ENCODE measurements around the gene DDX39B. TPM values are rescaled to one million over a fixed set of nuclear protein-coding genes. Genes with fewer than 3 reads are reported as not detected.
A peak's percentile ranks its signal among the peaks of the same experiment; 100 is the strongest.

The DDX39B gene
- polyA plus RNA-seq, 3 donors = 64.1 to 1,059 (median 67.8) TPM

GRCh38 chr6:31525932-31526591, 15.7 kb downstream of the DDX39B start:
- Mint-ChIP-seq H3K27ac (peak overlapping the region in 3 of 7 donors; percentile 7 to 45 (median 22)), H3K27me3 (ENCODE audit: low read depth in 3 of 3) (peaks cover 2 to 3% (median 3%) of the 10 kb centered on the region in 3 donors), H3K36me3 (peaks cover 19 to 20% of the 10 kb centered on the region in 2 donors), H3K9me3 (no peaks in the 10 kb centered on the region), H3K4me3 (no peak overlapping the region), H3K4me1 (peaks cover 3% of the 10 kb centered on the region)
- TF ChIP-seq CTCF (IDR thresholded peaks at IDR 0.05) = no peak
- Histone ChIP-seq H3K79me2 (ENCODE audit: insufficient read depth, low read length) (no peaks in the 10 kb centered on the region), H4K20me1 (ENCODE audit: insufficient read depth, low read length) (peaks cover 30% of the 10 kb centered on the region), H3K4me2 (replicated peaks; ENCODE audit: extremely low read depth, low read length, poor library complexity, severe bottlenecking) (no peak overlapping the region), H3K4me1 (ENCODE audit: control insufficient read depth in 1 of 2, insufficient read depth in 2 of 2, low read length in 2 of 2) (no peaks in the 10 kb centered on the region), H3K4me3 (replicated peaks in 1 of 3; ENCODE audit: low read depth in 2 of 3, low read length in 3 of 3) (no peak overlapping the region), H2AFZ (ENCODE audit: insufficient read depth, low read depth, low read length, poor library complexity, severe bottlenecking) (no peak overlapping the region), H3K27ac (ENCODE audit: low read depth in 1 of 2, low read length in 2 of 2) (no peak overlapping the region), H3K9me3 (replicated peaks in 1 of 2; ENCODE audit: control insufficient read depth in 1 of 2, insufficient read depth in 1 of 2, low read length in 2 of 2) (no peaks in the 10 kb centered on the region), H3K36me3 (replicated peaks in 1 of 2; ENCODE audit: control insufficient read depth in 1 of 2, insufficient read depth in 2 of 2, low read length in 2 of 2) (peaks cover 17 to 19% of the 10 kb centered on the region in 2 donors), H3K27me3 (ENCODE audit: control insufficient read depth in 2 of 2, insufficient read depth in 2 of 2, low read length in 2 of 2) (no peaks in the 10 kb centered on the region), H3K9ac (ENCODE audit: insufficient read depth, low read length, poor library complexity, severe bottlenecking) (no peak overlapping the region)
- no peak for DNase-seq
- 97% methylated on average over 2 of the region's 4 CpGs for WGBS (ENCODE audit: insufficient coverage)
- intact Hi-C loops (cut with micrococcal nuclease) = no loop called here

- H3K27me3 ChIP-seq (ENCODE audit: control insufficient read depth in 2 of 2, insufficient read depth in 2 of 2, low read length in 2 of 2) = no peaks in the 10 kb centered on the region
- intact Hi-C loops (cut with micrococcal nuclease) = no loop called here
- H3K36me3 ChIP-seq (replicated peaks in 1 of 2; ENCODE audit: control insufficient read depth in 1 of 2, insufficient read depth in 2 of 2, low read length in 2 of 2) = peaks cover 12 to 14% of the 10 kb centered on the region in 2 donors
- H4K20me1 ChIP-seq (ENCODE audit: insufficient read depth, low read length) = peaks cover 25% of the 10 kb centered on the region
- Mint-ChIP-seq H3K27ac (no peak overlapping the region), H3K4me1 (peaks cover 3% of the 10 kb centered on the region), H3K27me3 (ENCODE audit: low read depth in 3 of 3) (peaks cover 2 to 6% (median 3%) of the 10 kb centered on the region in 3 donors), H3K4me3 (no peak overlapping the region), H3K36me3 (peaks cover 14 to 15% of the 10 kb centered on the region in 2 donors), H3K9me3 (no peaks in the 10 kb centered on the region)
- H3K9me3 ChIP-seq (replicated peaks in 1 of 2; ENCODE audit: control insufficient read depth in 1 of 2, insufficient read depth in 1 of 2, low read length in 2 of 2) = no peaks in the 10 kb centered on the region
- no peak overlapping the region for H3K27ac ChIP-seq (ENCODE audit: low read depth in 1 of 2, low read length in 2 of 2)
- H3K9ac ChIP-seq (ENCODE audit: insufficient read depth, low read length, poor library complexity, severe bottlenecking) = no peak overlapping the region
- no peaks in the 10 kb centered on the region for H3K4me1 ChIP-seq (ENCODE audit: control insufficient read depth in 1 of 2, insufficient read depth in 2 of 2, low read length in 2 of 2)
- no peak for TF ChIP-seq CTCF (IDR thresholded peaks at IDR 0.05)
- no peak overlapping the region for H3K4me3 ChIP-seq (replicated peaks in 1 of 3; ENCODE audit: low read depth in 2 of 3, low read length in 3 of 3)
- WGBS (ENCODE audit: insufficient coverage) = 100% methylated on average over 2 of the region's 8 CpGs
- no peak for DNase-seq
- H3K79me2 ChIP-seq (ENCODE audit: insufficient read depth, low read length) = no peaks in the 10 kb centered on the region
- no peak overlapping the region for H3K4me2 ChIP-seq (replicated peaks; ENCODE audit: extremely low read depth, low read length, poor library complexity, severe bottlenecking)
- H2AFZ ChIP-seq (ENCODE audit: insufficient read depth, low read depth, low read length, poor library complexity, severe bottlenecking) = no peak overlapping the region
These were observed 16.3 kb downstream of the DDX39B start for GRCh38 chr6:31525553-31525931.

Measured in CD14-positive monocyte (primary cell).